GM21723 (cell line): ENCODE data around the gene CD82.
"Not testable (repeated sequence)": the region's sequence is repeated elsewhere in the genome, so short reads cannot be mapped to it uniquely, and the experiment has no call there.

ENCODE experiments used
- ATAC-seq: cut with Tn5 transposase; IDR thresholded peaks from one replicate; pipeline ENCODE4 v1.9.1; 2021; ENCODE audit warnings: mild to moderate bottlenecking, moderate library complexity; ENCODE audit not compliant: unreplicated experiment

The CD82 gene

GRCh38 chr11:44533921-44534711 is 31.3 kb upstream of the CD82 start:
- ATAC-seq, result no peak

GRCh38 chr11:44535191-44535980 is 30.1 kb upstream of the CD82 start:
- ATAC-seq, result no peak

GRCh38 chr11:44536788-44537516 is 28.5 kb upstream of the CD82 start:
- ATAC-seq, result no peak

GRCh38 chr11:44537679-44538078 is 27.8 kb upstream of the CD82 start:
- no peak for ATAC-seq

GRCh38 chr11:44538375-44539054 is 26.9 kb upstream of the CD82 start:
- no peak for ATAC-seq

- ATAC-seq, result no peak
These were observed 25.5 kb upstream of the CD82 start for GRCh38 chr11:44539971-44540370.

GRCh38 chr11:44540667-44541066 is 24.8 kb upstream of the CD82 start:
- ATAC-seq, result no peak

GRCh38 chr11:44542372-44542771 is 23.1 kb upstream of the CD82 start:
- ATAC-seq, result no peak

- ATAC-seq, result not testable (repeated sequence)
These were observed 18.5 kb upstream of the CD82 start for GRCh38 chr11:44546984-44547383.

- ATAC-seq, result not testable (repeated sequence)
These were observed 17.9 kb upstream of the CD82 start for GRCh38 chr11:44547534-44547933.

- ATAC-seq, result no peak
These were observed 17.3 kb upstream of the CD82 start for GRCh38 chr11:44548032-44548695.

GRCh38 chr11:44548961-44549749 is 16.3 kb upstream of the CD82 start:
- ATAC-seq, result not testable (repeated sequence)

GRCh38 chr11:44550123-44550522 is 15.3 kb upstream of the CD82 start:
- no peak for ATAC-seq

GRCh38 chr11:44551456-44552139 is 13.9 kb upstream of the CD82 start:
- ATAC-seq, result no peak

- no peak for ATAC-seq
These were observed 10.2 kb upstream of the CD82 start for GRCh38 chr11:44555031-44555800.

- ATAC-seq, result peak; percentile 41
These were observed 8.6 kb upstream of the CD82 start for GRCh38 chr11:44556735-44557409.

GRCh38 chr11:44557464-44557863 is 8.0 kb upstream of the CD82 start:
- no peak for ATAC-seq
